ENCODE measurements around the gene AKT3.
"Not testable (repeated sequence)": the region's sequence is repeated elsewhere in the genome, so short reads cannot be mapped to it uniquely, and the experiment has no call there.

The AKT3 gene

DNA sequence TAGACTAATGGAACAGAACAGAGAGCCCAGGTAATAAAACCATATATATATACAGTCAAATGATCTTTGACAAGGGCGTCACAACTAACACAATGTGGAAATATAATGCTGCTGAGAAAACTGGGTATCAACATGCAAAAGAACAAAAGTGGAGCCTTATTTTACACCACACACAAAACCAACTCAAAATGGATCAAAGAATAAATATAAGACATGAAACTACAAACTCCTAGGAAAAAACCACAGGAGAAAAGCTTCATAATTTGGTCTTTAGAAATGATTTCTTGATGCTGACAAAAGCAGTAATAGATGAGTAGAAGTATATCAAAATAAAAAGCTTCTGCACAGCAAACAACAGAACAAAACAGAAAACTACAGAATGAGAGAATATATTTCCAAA lies 192.2 kb downstream of the AKT3 start:
- Mint-ChIP-seq H3K36me3 (ENCODE audit: low read depth) (peaks cover 49% of the 10 kb centered on the region), H3K27ac (no peak overlapping the region), H3K4me3 (no peak overlapping the region), H3K4me1 (no peaks in the 10 kb centered on the region), H3K27me3 (ENCODE audit: low read depth) (no peaks in the 10 kb centered on the region), H3K9me3 (peaks cover 24% of the 10 kb centered on the region)
- TF ChIP-seq, protein P1, sequence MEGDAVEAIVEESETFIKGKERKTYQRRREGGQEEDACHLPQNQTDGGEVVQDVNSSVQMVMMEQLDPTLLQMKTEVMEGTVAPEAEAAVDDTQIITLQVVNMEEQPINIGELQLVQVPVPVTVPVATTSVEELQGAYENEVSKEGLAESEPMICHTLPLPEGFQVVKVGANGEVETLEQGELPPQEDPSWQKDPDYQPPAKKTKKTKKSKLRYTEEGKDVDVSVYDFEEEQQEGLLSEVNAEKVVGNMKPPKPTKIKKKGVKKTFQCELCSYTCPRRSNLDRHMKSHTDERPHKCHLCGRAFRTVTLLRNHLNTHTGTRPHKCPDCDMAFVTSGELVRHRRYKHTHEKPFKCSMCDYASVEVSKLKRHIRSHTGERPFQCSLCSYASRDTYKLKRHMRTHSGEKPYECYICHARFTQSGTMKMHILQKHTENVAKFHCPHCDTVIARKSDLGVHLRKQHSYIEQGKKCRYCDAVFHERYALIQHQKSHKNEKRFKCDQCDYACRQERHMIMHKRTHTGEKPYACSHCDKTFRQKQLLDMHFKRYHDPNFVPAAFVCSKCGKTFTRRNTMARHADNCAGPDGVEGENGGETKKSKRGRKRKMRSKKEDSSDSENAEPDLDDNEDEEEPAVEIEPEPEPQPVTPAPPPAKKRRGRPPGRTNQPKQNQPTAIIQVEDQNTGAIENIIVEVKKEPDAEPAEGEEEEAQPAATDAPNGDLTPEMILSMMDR (IDR thresholded peaks at IDR 0.05; ENCODE audit: unreplicated experiment in 3 of 3): no peak

DNA sequence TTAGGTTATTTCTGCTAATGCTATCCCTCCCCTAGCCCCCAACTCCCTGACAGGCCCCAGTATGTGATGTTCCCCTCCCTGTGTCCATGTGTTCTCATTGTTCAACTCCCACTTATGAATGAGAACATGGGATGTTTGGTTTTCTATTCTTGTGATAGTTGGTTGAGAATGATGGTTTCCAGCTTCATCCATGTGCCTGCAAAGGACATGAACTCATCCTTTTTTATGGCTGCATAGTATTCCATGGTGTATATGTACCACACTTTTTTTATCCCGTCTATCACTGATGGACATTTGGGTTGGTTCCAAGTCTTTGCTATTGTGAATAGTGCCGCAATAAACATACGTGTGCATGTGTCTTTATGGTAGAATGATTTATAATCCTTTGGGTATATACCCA lies 200.5 kb downstream of the AKT3 start:
- H3K4me1 Mint-ChIP-seq, H3K27ac Mint-ChIP-seq: not testable (repeated sequence)

DNA sequence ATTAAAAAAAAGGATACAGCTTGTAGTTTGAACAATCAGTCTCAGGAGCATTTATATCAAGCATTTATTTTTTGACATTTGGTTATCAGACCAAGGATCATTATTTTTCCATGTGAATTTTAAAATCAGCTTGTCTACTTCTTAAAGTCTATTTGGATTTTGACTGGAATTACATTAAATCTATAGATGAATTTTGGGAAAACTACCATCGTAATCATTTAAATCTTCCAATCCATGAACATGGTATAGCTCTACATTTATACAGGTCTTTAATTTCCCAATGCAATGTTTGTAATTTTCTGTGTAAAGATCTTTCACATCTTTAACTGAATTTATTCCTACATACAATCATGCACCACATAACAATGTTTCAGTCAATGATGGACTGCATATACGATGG lies 203.2 kb downstream of the AKT3 start:
- no peaks in the 10 kb centered on the region for H3K4me1 Mint-ChIP-seq
- peaks cover 29% of the 10 kb centered on the region for H3K9me3 Mint-ChIP-seq
- no peaks in the 10 kb centered on the region for H3K27me3 Mint-ChIP-seq (ENCODE audit: low read depth)
- no peak overlapping the region for H3K4me3 Mint-ChIP-seq
- H3K36me3 Mint-ChIP-seq (ENCODE audit: low read depth): peaks cover 58% of the 10 kb centered on the region
- TF ChIP-seq, protein P1 (IDR thresholded peaks at IDR 0.05; ENCODE audit: unreplicated experiment in 3 of 3): no peak
- no peak overlapping the region for H3K27ac Mint-ChIP-seq

More for the DNA sequence above, 200.5 kb downstream of the AKT3 start:
- H3K27me3 Mint-ChIP-seq (ENCODE audit: low read depth); H3K4me3 Mint-ChIP-seq: not testable (repeated sequence)
- peaks cover 59% of the 10 kb centered on the region for H3K36me3 Mint-ChIP-seq (ENCODE audit: low read depth)
- peaks cover 40% of the 10 kb centered on the region for H3K9me3 Mint-ChIP-seq

DNA sequence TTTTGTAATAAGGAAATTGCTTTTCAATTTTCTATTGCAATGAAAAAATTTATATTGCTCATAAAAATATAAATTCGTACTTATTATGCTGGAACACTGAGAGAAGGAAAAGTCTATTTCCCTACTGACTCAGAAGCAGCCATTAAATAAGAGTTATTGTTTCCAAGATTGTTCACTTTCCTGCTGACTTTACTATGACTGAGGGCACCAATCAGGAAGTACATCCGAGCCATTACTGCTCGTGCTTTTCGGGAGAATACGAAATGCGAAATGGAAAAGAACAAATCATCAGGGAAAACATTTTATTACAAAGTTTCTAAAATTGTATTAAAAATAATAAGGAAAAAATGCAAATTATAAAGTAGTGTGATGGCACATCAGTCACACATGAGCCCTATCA lies 204.8 kb downstream of the AKT3 start:
- Mint-ChIP-seq H3K36me3 (ENCODE audit: low read depth) (peaks cover 50% of the 10 kb centered on the region), H3K9me3 (peaks cover 20% of the 10 kb centered on the region), H3K27ac (no peak overlapping the region), H3K27me3 (ENCODE audit: low read depth) (no peaks in the 10 kb centered on the region), H3K4me3 (no peak overlapping the region), H3K4me1 (no peaks in the 10 kb centered on the region)
- TF ChIP-seq, protein P1 (IDR thresholded peaks at IDR 0.05; ENCODE audit: unreplicated experiment in 3 of 3): no peak

DNA sequence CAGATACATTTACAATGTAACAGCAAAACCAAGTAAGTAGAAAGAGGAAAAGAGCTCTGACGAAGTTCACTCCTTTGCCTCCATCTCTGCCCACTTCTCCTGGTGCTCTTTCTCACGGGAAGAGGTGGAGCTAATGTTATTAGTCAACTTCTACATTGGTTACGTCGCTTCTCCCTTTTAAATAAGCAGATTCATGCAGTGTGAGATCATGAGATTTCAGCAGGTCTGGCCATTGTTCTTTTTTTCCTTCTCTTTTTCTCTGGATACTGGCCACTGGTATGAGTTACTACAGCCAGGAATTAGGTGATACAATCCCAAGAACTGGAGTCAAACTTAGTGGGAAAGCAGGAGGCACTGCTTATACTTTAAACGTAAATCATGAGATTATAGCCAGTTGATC lies 207.1 kb downstream of the AKT3 start:
- H3K27ac Mint-ChIP-seq: no peak overlapping the region
- no peak overlapping the region for H3K4me3 Mint-ChIP-seq
- no peaks in the 10 kb centered on the region for H3K4me1 Mint-ChIP-seq
- H3K36me3 Mint-ChIP-seq (ENCODE audit: low read depth): peaks cover 55% of the 10 kb centered on the region
- H3K27me3 Mint-ChIP-seq (ENCODE audit: low read depth): no peaks in the 10 kb centered on the region
- TF ChIP-seq, protein P1 (IDR thresholded peaks at IDR 0.05; ENCODE audit: unreplicated experiment in 3 of 3): no peak
- peaks cover 19% of the 10 kb centered on the region for H3K9me3 Mint-ChIP-seq

DNA sequence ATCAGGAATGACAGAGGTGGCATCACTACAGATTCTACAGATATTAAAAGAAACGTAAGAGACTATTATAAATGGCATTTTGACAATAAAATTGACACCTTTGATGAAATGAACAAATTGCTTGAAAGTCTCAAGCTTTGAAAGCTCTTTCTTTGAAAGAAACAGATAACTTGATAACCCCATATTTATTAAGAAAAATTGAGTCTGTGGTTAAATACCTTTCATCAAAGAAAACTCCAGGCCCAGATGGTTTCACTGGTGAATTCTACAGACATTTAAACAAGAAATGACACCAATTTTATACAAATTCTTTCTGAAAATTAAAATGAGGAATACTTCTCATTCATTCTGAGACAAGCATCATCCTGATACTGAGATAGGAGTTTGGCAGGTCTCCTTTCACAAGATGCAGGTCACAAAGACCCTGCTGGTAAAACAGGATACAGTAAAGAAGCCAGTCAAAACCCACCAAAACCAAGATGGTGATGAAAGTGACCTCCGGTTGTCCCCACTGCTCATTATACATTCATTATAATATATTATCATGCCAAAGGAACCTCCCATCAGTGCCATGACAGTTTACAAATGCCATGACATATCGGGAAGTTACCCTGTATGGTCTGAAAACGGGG lies 210.9 kb downstream of the AKT3 start:
- Mint-ChIP-seq H3K27ac (no peak overlapping the region), H3K4me1 (no peaks in the 10 kb centered on the region), H3K4me3 (no peak overlapping the region), H3K36me3 (ENCODE audit: low read depth) (peaks cover 37% of the 10 kb centered on the region), H3K27me3 (ENCODE audit: low read depth) (no peaks in the 10 kb centered on the region), H3K9me3 (peaks cover 14% of the 10 kb centered on the region)
- TF ChIP-seq, protein P1 (IDR thresholded peaks at IDR 0.05; ENCODE audit: unreplicated experiment in 3 of 3): no peak

Measured in nephron (organoid).